Spleen (tissue), 11 donors: ENCODE results near the gene SNX21. TPM values are rescaled to one million over a fixed set of nuclear protein-coding genes. Genes with fewer than 3 reads are reported as not detected.

Experiments
- DNase-seq: peaks from one replicate; pipeline ENCODE4 v3.0.0-alpha.2; 2020
- H3K27ac ChIP-seq, 8 donors: fragments of 200-600 bp; sonication (generic) in 7 of 8; 1 replicate in 4 of 8; 2 replicates in 4 of 8; pipeline versions ENCODE4 v1.5.0 to v1.8.0; 2016 to 2021; ENCODE audit warnings: inconsistent platforms in 4 of 8, mild to moderate bottlenecking in 4 of 8, moderate library complexity in 1 of 8
- H3K27me3 ChIP-seq, 7 donors: fragments of 200-600 bp; sonication (generic) in 6 of 7; replicated peaks in 1 of 7; 1 replicate in 4 of 7; 2 replicates in 3 of 7; pipeline versions ENCODE4 v1.5.0 to v1.8.0; 2016 to 2021; ENCODE audit warnings: inconsistent platforms in 3 of 7, mild to moderate bottlenecking in 1 of 7
- H3K36me3 ChIP-seq, 6 donors: fragments of 200-600 bp; sonication (generic) in 5 of 6; 1 replicate in 4 of 6; 2 replicates in 2 of 6; pipeline versions ENCODE4 v1.5.0 to v1.8.0; 2016 to 2021; ENCODE audit warnings: inconsistent platforms in 2 of 6
- H3K4me1 ChIP-seq, 6 donors: fragments of 200-600 bp; sonication (generic) in 5 of 6; 1 replicate in 3 of 6; 2 replicates in 3 of 6; pipeline versions ENCODE4 v1.5.0 to v1.8.0; 2016 to 2021; ENCODE audit warnings: inconsistent platforms in 3 of 6
- H3K4me3 ChIP-seq, 8 donors: fragments of 200-600 bp; sonication (generic) in 7 of 8; 1 replicate in 4 of 8; 2 replicates in 4 of 8; pipeline versions ENCODE4 v1.5.0 to v1.8.0; 2016 to 2021; ENCODE audit warnings: inconsistent platforms in 4 of 8, mild to moderate bottlenecking in 4 of 8, moderate library complexity in 2 of 8
- H3K9me3 ChIP-seq, 8 donors: fragments of 200-600 bp; sonication (generic) in 7 of 8; 1 replicate in 4 of 8; 2 replicates in 4 of 8; pipeline versions ENCODE4 v1.5.0 to v1.8.0; 2016 to 2021; ENCODE audit warnings: inconsistent platforms in 4 of 8
- POLR2A ChIP-seq, 3 donors: fragments of 450-650 bp; IDR thresholded peaks; one replicate each; pipeline ENCODE4 v1.5.1; 2017; ENCODE audit warnings: antibody characterized with exemption in 3 of 3, mild to moderate bottlenecking in 1 of 3
- POLR2AphosphoS5 ChIP-seq, 3 donors: sonication (generic); formaldehyde crosslinking; IDR thresholded peaks; one replicate each; pipeline ENCODE4 v1.5.1; 2017; ENCODE audit warnings: antibody characterized with exemption in 3 of 3
- WGBS, 5 donors: extraction: QIAGEN DNeasy Blood & Tissue Kit in 3 of 5; methylation state at CpG; one replicate each; pipeline versions ENCODE4 v1.1.5 to v1.1.7; 2013 to 2018; 5-methylcytosine and 5-hydroxymethylcytosine counted together
- intact Hi-C: fragments of 100-400 bp; cut with DNase I; formaldehyde crosslinking; loops from one replicate; pipeline ENCODE4 v1.15.0; 2023; ENCODE audit warnings: low total_unique reads
- polyA plus RNA-seq, 3 donors: library from polyadenylated mRNA; stranded (reverse); fragments of 200-250 nt; gene quantifications; one replicate each; pipeline ENCODE4 v1.2.1, GENCODE V29; 2013
- total RNA-seq, 7 donors: library from RNA; depleted of rRNA in 3 of 7; stranded (reverse); fragments of >200 nt in 3 of 7; fragmentation: NEBNext Ultra II Directional in 4 of 7; extraction: Animal tissue kit (Norgen Biotek cat#: 25700) in 4 of 7; gene quantifications; one replicate each; pipeline versions ENCODE4 v1.1.0 to v1.2.1, GENCODE V29; 2016 to 2021
- TF ChIP-seq, protein P1 (sequence below), 11 experiments: fragments of 200-600 bp in 7 of 11; fragments of 450-650 bp in 4 of 11; sonication (generic) in 4 of 11; IDR thresholded peaks in 8 of 11; conservative IDR thresholded peaks in 3 of 11; 1 replicate in 7 of 11; 2 replicates in 4 of 11; pipeline versions ENCODE4 v1.4.0 to v1.8.0; 2016 to 2021; ENCODE audit warnings: antibody characterized with exemption in 11 of 11, inconsistent platforms in 4 of 11, mild to moderate bottlenecking in 1 of 11
- donor health status: healthy with polysubstance abuse.
- donor health status: DM: no; HTN: no; CAD: no; lungs with moderate emphysema.
- donor health status: DM: no; HTN: no; CAD: no.
- donor health status: Bipolar disorder and iron deficiency.
- donor health status: healthy.
- donor health status: DM: no; HTN: no; CAD: no.
- donor health status: DM: yes; HTN: yes; CAD: no.

The SNX21 gene
- total and polyA plus RNA-seq, 10 donors: 6.3 to 32.4 (median 17.2) TPM

- DNase-seq: peak; percentile 99
- Histone ChIP-seq H3K4me1 (peaks cover 28 to 58% (median 47%) of the 10 kb centered on the region in 6 donors), H3K36me3 (peaks cover 0 to 67% (median 36%) of the 10 kb centered on the region in 6 donors), H3K9me3 (no peaks in the 10 kb centered on the region), H3K27me3 (no peaks in the 10 kb centered on the region), H3K27ac (peak within 1 kb of the TSS; percentile 62 to 92 (median 83)), H3K4me3 (peak within 1 kb of the TSS; percentile 45 to 83 (median 54))
- intact Hi-C loops: loop anchor here (10.0 kb wide), 1 partner anchor 86 kb away; the partner anchor contains the start of genes DNTTIP1 and WFDC3
- TF ChIP-seq, protein P1, sequence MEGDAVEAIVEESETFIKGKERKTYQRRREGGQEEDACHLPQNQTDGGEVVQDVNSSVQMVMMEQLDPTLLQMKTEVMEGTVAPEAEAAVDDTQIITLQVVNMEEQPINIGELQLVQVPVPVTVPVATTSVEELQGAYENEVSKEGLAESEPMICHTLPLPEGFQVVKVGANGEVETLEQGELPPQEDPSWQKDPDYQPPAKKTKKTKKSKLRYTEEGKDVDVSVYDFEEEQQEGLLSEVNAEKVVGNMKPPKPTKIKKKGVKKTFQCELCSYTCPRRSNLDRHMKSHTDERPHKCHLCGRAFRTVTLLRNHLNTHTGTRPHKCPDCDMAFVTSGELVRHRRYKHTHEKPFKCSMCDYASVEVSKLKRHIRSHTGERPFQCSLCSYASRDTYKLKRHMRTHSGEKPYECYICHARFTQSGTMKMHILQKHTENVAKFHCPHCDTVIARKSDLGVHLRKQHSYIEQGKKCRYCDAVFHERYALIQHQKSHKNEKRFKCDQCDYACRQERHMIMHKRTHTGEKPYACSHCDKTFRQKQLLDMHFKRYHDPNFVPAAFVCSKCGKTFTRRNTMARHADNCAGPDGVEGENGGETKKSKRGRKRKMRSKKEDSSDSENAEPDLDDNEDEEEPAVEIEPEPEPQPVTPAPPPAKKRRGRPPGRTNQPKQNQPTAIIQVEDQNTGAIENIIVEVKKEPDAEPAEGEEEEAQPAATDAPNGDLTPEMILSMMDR (IDR thresholded peaks at IDR 0.05 in 8 of 11, conservative IDR thresholded peaks at IDR 0.05 in 3 of 11): peak in 2 of 11 experiments; percentile 14 to 20
- TF ChIP-seq POLR2AphosphoS5 (IDR thresholded peaks at IDR 0.05) (peak; percentile 67 to 93 (median 87)), POLR2A (IDR thresholded peaks at IDR 0.05) (no peak)
- WGBS, 5 donors: 0 to 1% (median 1%) methylated on average over 22 to 23 of the region's 23 CpGs
Observed at GRCh38 chr20:45880988-45881788, 47.6 kb downstream of the SNX21 start, which contains the start of gene ZSWIM1. Gene ZSWIM1, plus strand, starts transcription at chr20:45881227. Its CDS starts 1,366 bp downstream, at chr20:45882593.

GRCh38 chr20:45882469-45883099, 49.0 kb downstream of the SNX21 start:
- peak; percentile 19 for DNase-seq
- Histone ChIP-seq H3K27me3 (no peaks in the 10 kb centered on the region), H3K36me3 (peaks cover 0 to 69% (median 34%) of the 10 kb centered on the region in 6 donors), H3K9me3 (no peaks in the 10 kb centered on the region), H3K4me3 (no peak overlapping the region), H3K4me1 (peaks cover 28 to 63% (median 48%) of the 10 kb centered on the region in 6 donors), H3K27ac (no peak overlapping the region)
- TF ChIP-seq POLR2A (IDR thresholded peaks at IDR 0.05) (no peak), POLR2AphosphoS5 (IDR thresholded peaks at IDR 0.05) (no peak)
- TF ChIP-seq, protein P1 (IDR thresholded peaks at IDR 0.05 in 8 of 11, conservative IDR thresholded peaks at IDR 0.05 in 3 of 11): no peak
- intact Hi-C loops: loop anchor here (10.0 kb wide), 1 partner anchor 88 kb away; the partner anchor contains the start of genes DNTTIP1 and WFDC3
- 80 to 93% (median 84%) methylated on average over 4 of the region's 4 CpGs for WGBS, 5 donors

GRCh38 chr20:45883100-45883469, 49.5 kb downstream of the SNX21 start:
- Histone ChIP-seq H3K4me3 (no peak overlapping the region), H3K36me3 (peaks cover 0 to 69% (median 29%) of the 10 kb centered on the region in 6 donors), H3K4me1 (peaks cover 28 to 63% (median 48%) of the 10 kb centered on the region in 6 donors), H3K27ac (no peak overlapping the region), H3K9me3 (no peaks in the 10 kb centered on the region), H3K27me3 (no peaks in the 10 kb centered on the region)
- DNase-seq: peak; percentile 62
- TF ChIP-seq POLR2A (IDR thresholded peaks at IDR 0.05) (no peak), POLR2AphosphoS5 (IDR thresholded peaks at IDR 0.05) (no peak)
- TF ChIP-seq, protein P1 (IDR thresholded peaks at IDR 0.05 in 8 of 11, conservative IDR thresholded peaks at IDR 0.05 in 3 of 11): no peak
- WGBS, 5 donors: 80 to 91% (median 86%) methylated on average over 9 of the region's 9 CpGs
- intact Hi-C loops: loop anchor here (10.0 kb wide), 1 partner anchor 88 kb away; the partner anchor contains the start of genes DNTTIP1 and WFDC3
